ENCODE measurements around the gene MYOM1.
A peak's percentile ranks its signal among the peaks of the same experiment; 100 is the strongest.

Gene MYOM1

GRCh38 chr18:3250237-3251107 lies 30.7 kb upstream of the MYOM1 start:
- peak overlapping the region; percentile 96 for H3K27ac ChIP-seq
- DNase-seq (ENCODE audit: low read depth, low spot score): no peak

GRCh38 chr18:3248658-3249359 lies 29.0 kb upstream of the MYOM1 start:
- DNase-seq (ENCODE audit: low read depth, low spot score): no peak

GRCh38 chr18:3248062-3248657 lies 28.4 kb upstream of the MYOM1 start:
- H3K27ac ChIP-seq: peak overlapping the region; percentile 96
- no peak for DNase-seq (ENCODE audit: low read depth, low spot score)

More at GRCh38 chr18:3248658-3249359, 29.0 kb upstream of the MYOM1 start:
- peak overlapping the region; percentile 96 for H3K27ac ChIP-seq

- peak within 1 kb of the TSS; percentile 96 for H3K27ac ChIP-seq
- peak; percentile 94 for DNase-seq (ENCODE audit: low read depth, low spot score)
Observed at GRCh38 chr18:3247240-3248061, 27.7 kb upstream of the MYOM1 start, which contains the start of gene MYL12A. MYL12A (plus strand) TSS chr18:3247801; CDS start chr18:3253248, 5,447 bp downstream.

- DNase-seq (ENCODE audit: low read depth, low spot score): no peak
Observed at GRCh38 chr18:3246635-3247239, 27.0 kb upstream of the MYOM1 start.

GRCh38 chr18:3245853-3246634 lies 26.3 kb upstream of the MYOM1 start:
- peak overlapping the region; percentile 96 for H3K27ac ChIP-seq
- no peak for DNase-seq (ENCODE audit: low read depth, low spot score)

More at GRCh38 chr18:3246635-3247239, 27.0 kb upstream of the MYOM1 start:
- H3K27ac ChIP-seq: peak overlapping the region; percentile 96

- H3K27ac ChIP-seq: no peak overlapping the region
- no peak for DNase-seq (ENCODE audit: low read depth, low spot score)
Observed at GRCh38 chr18:3245185-3245564, 25.4 kb upstream of the MYOM1 start.

GRCh38 chr18:3238742-3239141 lies 19.0 kb upstream of the MYOM1 start:
- DNase-seq (ENCODE audit: low read depth, low spot score): no peak
- H3K27ac ChIP-seq: no peak overlapping the region

GRCh38 chr18:3236470-3236869 lies 16.7 kb upstream of the MYOM1 start:
- no peak for DNase-seq (ENCODE audit: low read depth, low spot score)
- H3K27ac ChIP-seq: no peak overlapping the region

- no peak overlapping the region for H3K27ac ChIP-seq
- no peak for DNase-seq (ENCODE audit: low read depth, low spot score)
Observed at GRCh38 chr18:3235846-3236245, 16.1 kb upstream of the MYOM1 start.

GRCh38 chr18:3234457-3234856 lies 14.7 kb upstream of the MYOM1 start:
- H3K27ac ChIP-seq: no peak overlapping the region
- DNase-seq (ENCODE audit: low read depth, low spot score): no peak

- DNase-seq (ENCODE audit: low read depth, low spot score): no peak
- no peak overlapping the region for H3K27ac ChIP-seq
Observed at GRCh38 chr18:3233433-3234168, 13.8 kb upstream of the MYOM1 start.

- no peak for DNase-seq (ENCODE audit: low read depth, low spot score)
- no peak overlapping the region for H3K27ac ChIP-seq
Observed at GRCh38 chr18:3233004-3233403, 13.2 kb upstream of the MYOM1 start.

- H3K27ac ChIP-seq: no peak overlapping the region
- DNase-seq (ENCODE audit: low read depth, low spot score): no peak
Observed at GRCh38 chr18:3230401-3231334, 10.9 kb upstream of the MYOM1 start.

- no peak for DNase-seq (ENCODE audit: low read depth, low spot score)
- no peak overlapping the region for H3K27ac ChIP-seq
Observed at GRCh38 chr18:3226048-3226447, 6.3 kb upstream of the MYOM1 start.

GRCh38 chr18:3225588-3225987 lies 5.8 kb upstream of the MYOM1 start:
- no peak overlapping the region for H3K27ac ChIP-seq
- DNase-seq (ENCODE audit: low read depth, low spot score): no peak

- no peak overlapping the region for H3K27ac ChIP-seq
- DNase-seq (ENCODE audit: low read depth, low spot score): no peak
Observed at GRCh38 chr18:3224223-3224622, 4.5 kb upstream of the MYOM1 start.
